ENCODE measurements around the gene NIPBL.
"Not testable (repeated sequence)": the region's sequence is repeated elsewhere in the genome, so short reads cannot be mapped to it uniquely, and the experiment has no call there.

Gene NIPBL

GRCh38 chr5:37039824-37040223 lies 163.3 kb downstream of the NIPBL start:
- DNase-seq (ENCODE audit: low spot score), result no peak

- DNase-seq (ENCODE audit: low spot score), result no peak
Measured at GRCh38 chr5:37043693-37044092, 167.1 kb downstream of the NIPBL start.

- DNase-seq (ENCODE audit: low spot score), result no peak
Measured at GRCh38 chr5:37044120-37044519, 167.6 kb downstream of the NIPBL start.

- no peak for DNase-seq (ENCODE audit: low spot score)
Measured at GRCh38 chr5:37045703-37046102, 169.1 kb downstream of the NIPBL start.

- no peak for DNase-seq (ENCODE audit: low spot score)
Measured at GRCh38 chr5:37047947-37048346, 171.4 kb downstream of the NIPBL start.

- DNase-seq (ENCODE audit: low spot score), result no peak
Measured at GRCh38 chr5:37054391-37054790, 177.8 kb downstream of the NIPBL start.

GRCh38 chr5:37055383-37055990 lies 178.9 kb downstream of the NIPBL start:
- no peak for DNase-seq (ENCODE audit: low spot score)

- DNase-seq (ENCODE audit: low spot score), result no peak
Measured at GRCh38 chr5:37056762-37057161, 180.2 kb downstream of the NIPBL start.

GRCh38 chr5:37060030-37060429 lies 183.5 kb downstream of the NIPBL start:
- DNase-seq (ENCODE audit: low spot score), result no peak

GRCh38 chr5:37063739-37064138 lies 187.2 kb downstream of the NIPBL start:
- no peak for DNase-seq (ENCODE audit: low spot score)

GRCh38 chr5:37064442-37064841 lies 187.9 kb downstream of the NIPBL start:
- DNase-seq (ENCODE audit: low spot score), result no peak

- no peak for DNase-seq (ENCODE audit: low spot score)
Measured at GRCh38 chr5:37071487-37071886, 194.9 kb downstream of the NIPBL start.

- no peak for DNase-seq (ENCODE audit: low spot score)
Measured at GRCh38 chr5:37071901-37072581, 195.5 kb downstream of the NIPBL start.

- no peak for DNase-seq (ENCODE audit: low spot score)
Measured at GRCh38 chr5:37075399-37075950, 198.9 kb downstream of the NIPBL start.

GRCh38 chr5:37077146-37077545 lies 200.6 kb downstream of the NIPBL start:
- no peak for DNase-seq (ENCODE audit: low spot score)

GRCh38 chr5:37080697-37081096 lies 204.1 kb downstream of the NIPBL start:
- no peak for DNase-seq (ENCODE audit: low spot score)

GRCh38 chr5:37082977-37083376 lies 206.4 kb downstream of the NIPBL start:
- not testable (repeated sequence) for DNase-seq (ENCODE audit: low spot score)

- not testable (repeated sequence) for DNase-seq (ENCODE audit: low spot score)
Measured at GRCh38 chr5:37086026-37086425, 209.5 kb downstream of the NIPBL start.

- DNase-seq (ENCODE audit: low spot score), result no peak
Measured at GRCh38 chr5:37086466-37087173, 210.1 kb downstream of the NIPBL start.

GRCh38 chr5:37088009-37088408 lies 211.4 kb downstream of the NIPBL start:
- DNase-seq (ENCODE audit: low spot score), result no peak

GRCh38 chr5:37090123-37090726 lies 213.7 kb downstream of the NIPBL start:
- no peak for DNase-seq (ENCODE audit: low spot score)

GRCh38 chr5:37090781-37091180 lies 214.2 kb downstream of the NIPBL start:
- DNase-seq (ENCODE audit: low spot score), result no peak

- DNase-seq (ENCODE audit: low spot score), result not testable (repeated sequence)
Measured at GRCh38 chr5:37093795-37094194, 217.2 kb downstream of the NIPBL start.
